ENCODE data around the gene TRAPPC5.

Gene TRAPPC5

DNA sequence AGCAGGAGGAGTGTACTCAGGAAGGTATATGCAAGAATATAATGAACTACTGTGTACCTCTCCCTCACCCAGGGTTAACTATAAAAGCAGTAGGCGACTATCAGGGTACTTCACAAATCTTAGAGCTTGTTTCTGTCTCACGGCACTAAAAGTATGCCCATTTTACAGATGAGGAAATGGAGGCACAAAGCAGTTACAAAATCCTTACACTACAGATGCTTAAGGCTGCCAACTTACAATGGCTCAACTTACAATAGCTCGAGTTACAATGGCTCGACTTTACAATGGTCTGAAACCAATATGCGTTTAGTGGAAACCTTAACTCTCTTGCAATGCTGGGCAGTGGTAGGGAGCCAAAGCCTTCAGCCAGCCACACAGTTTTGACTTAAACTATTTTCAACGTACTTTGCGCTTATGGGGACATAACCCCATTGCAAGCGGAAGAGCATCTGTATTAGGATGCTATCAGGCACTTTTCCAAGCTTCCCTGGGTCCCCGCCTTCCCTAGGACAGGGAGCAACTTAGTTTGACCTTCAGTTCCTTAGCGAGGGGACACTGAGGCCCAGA, 17.2 kb downstream of the TRAPPC5 start:
- peaks cover 50% of the 10 kb centered on the region for H3K27me3 ChIP-seq (replicated peaks; ENCODE audit: control insufficient read depth, insufficient read depth, low read length)

DNA sequence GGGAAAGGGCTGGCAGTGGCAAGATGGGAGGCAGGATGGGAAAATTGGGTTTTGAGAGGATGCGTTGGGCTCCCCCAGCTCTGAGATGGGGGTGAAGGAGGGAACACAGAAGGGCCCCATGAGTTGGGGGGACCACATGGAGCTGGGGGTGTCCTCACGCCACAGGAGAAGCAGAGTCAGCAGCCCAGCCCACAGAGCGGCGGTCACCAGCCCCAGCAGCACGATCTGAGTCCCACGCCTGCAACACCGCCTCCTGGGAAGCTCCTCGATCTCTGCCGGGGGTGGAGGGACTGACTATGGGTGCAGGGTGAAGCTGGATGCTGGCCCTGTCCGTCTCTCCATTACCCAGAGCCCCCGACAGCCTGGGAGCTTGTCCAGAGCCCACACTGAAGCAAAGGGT, 17.9 kb downstream of the TRAPPC5 start:
- Histone ChIP-seq H3K4me3 (ENCODE audit: low read length) (no peak overlapping the region), H3K9me3 (ENCODE audit: control insufficient read depth, low read length) (no peaks in the 10 kb centered on the region), H3K36me3 (ENCODE audit: control insufficient read depth, insufficient read depth, low read length, severe bottlenecking) (no peaks in the 10 kb centered on the region), H3K27me3 (replicated peaks; ENCODE audit: control insufficient read depth, insufficient read depth, low read length) (peaks cover 54% of the 10 kb centered on the region), H3K4me1 (ENCODE audit: control insufficient read depth, insufficient read depth, low read length) (no peaks in the 10 kb centered on the region), H3K9ac (ENCODE audit: low read length) (no peak overlapping the region)
- no peak for DNase-seq (ENCODE audit: low read depth)

More for the DNA sequence above, 17.2 kb downstream of the TRAPPC5 start:
- H3K9ac ChIP-seq (ENCODE audit: low read length), result no peak overlapping the region
- DNase-seq (ENCODE audit: low read depth), result no peak
- no peaks in the 10 kb centered on the region for H3K4me1 ChIP-seq (ENCODE audit: control insufficient read depth, insufficient read depth, low read length)
- no peaks in the 10 kb centered on the region for H3K36me3 ChIP-seq (ENCODE audit: control insufficient read depth, insufficient read depth, low read length, severe bottlenecking)
- H3K4me3 ChIP-seq (ENCODE audit: low read length), result no peak overlapping the region
- H3K9me3 ChIP-seq (ENCODE audit: control insufficient read depth, low read length), result no peaks in the 10 kb centered on the region

DNA sequence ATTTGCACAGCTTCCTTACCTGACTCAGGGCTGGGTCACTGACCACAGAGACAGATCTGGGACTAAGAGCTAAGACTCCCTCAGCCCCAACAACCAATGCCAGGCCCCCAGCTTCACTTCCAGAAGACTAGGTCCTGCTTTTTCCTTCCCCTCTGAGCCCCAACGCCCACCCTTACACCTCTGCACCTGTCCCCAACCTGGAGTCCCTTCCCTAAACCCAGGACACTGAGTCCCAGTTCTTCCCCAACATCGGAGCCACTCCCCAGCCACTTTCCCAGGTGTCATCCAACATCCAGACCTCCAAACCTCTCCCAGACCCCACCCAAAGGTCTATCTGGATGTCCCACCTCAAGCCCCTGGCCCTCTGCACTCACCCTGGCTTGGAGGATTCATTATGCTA, 18.4 kb downstream of the TRAPPC5 start:
- no peak for DNase-seq (ENCODE audit: low read depth)
- H3K9me3 ChIP-seq (ENCODE audit: control insufficient read depth, low read length), result no peaks in the 10 kb centered on the region
- no peaks in the 10 kb centered on the region for H3K36me3 ChIP-seq (ENCODE audit: control insufficient read depth, insufficient read depth, low read length, severe bottlenecking)
- no peak overlapping the region for H3K4me3 ChIP-seq (ENCODE audit: low read length)
- no peaks in the 10 kb centered on the region for H3K4me1 ChIP-seq (ENCODE audit: control insufficient read depth, insufficient read depth, low read length)
- H3K27me3 ChIP-seq (replicated peaks; ENCODE audit: control insufficient read depth, insufficient read depth, low read length), result peaks cover 54% of the 10 kb centered on the region
- H3K9ac ChIP-seq (ENCODE audit: low read length), result no peak overlapping the region

DNA sequence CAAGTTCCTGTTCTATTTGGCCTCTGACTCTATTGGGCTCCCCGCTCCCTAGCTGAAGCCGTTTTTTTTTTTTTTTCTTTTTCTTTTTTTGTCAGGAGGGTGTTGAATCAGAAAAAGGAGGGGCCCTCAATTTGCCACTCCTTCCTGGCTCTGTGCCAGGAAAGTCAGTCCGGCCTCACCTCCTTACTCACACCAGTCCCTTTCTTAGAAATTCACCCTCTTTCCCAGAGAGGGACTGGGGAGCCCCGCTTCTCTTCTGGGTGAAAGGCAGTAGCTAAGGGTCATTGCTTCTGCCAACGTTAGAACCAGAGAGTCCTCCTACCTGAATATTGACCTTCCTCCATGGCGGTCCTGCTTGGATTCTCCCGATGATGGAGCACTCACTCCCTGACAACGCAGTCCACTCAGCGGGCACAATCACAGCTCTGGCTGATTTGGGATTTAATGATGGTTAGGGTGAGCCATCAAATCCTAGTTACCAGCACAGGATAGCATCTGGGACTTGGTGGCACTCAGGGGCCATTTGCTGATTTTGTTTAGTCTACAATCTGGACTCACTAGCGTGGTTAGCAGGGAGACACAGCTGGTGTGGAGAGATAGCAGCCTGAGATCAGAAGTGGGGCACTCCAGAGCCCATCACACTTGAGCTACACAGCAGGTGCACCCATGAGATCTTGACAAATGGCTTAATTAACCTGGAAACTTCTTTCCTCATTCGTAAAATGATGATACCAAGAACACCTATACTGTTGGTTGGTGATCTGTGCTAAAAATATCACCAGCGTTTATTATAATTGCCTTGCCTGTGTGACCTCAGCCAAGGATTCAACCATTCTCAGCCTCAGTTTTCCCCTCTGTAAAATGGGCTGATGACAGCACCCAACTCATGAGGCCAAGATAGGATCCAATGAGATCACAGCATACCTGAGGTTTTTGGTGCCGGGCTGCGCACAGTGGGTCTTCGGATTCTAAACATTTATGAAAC, 19.1 kb downstream of the TRAPPC5 start:
- H3K4me1 ChIP-seq (ENCODE audit: control insufficient read depth, insufficient read depth, low read length), result no peaks in the 10 kb centered on the region
- no peak for DNase-seq (ENCODE audit: low read depth)

DNA sequence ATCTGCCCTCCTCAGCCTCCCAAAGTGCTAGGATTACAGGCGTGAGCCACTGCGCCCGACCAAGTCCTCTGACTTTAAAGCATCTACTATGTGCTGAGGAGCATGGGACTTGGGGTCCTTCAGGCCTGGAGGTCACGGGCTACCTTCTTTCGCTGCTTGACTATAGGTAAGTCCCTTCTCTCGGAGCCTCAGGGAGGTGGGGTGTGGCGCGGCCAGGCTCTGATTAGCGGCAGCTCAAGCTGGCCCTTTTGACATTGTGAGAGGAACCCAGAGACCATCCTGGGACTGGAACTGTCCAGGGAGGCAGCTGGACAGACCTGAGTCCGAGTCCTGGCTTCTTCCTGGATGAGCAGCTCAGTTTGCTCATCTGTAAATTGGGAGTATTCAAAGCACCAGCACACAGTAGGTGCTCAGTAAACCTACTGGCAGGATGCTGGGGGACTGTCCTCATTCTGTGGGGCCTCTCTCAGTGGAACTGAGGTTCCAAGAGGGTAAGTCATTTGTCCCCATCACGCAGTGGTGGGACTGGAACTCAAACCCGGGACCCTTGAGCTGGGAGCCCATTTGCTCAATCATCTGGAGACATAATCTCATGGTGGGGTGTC, 20.5 kb downstream of the TRAPPC5 start:
- Histone ChIP-seq H3K9me3 (ENCODE audit: control insufficient read depth, low read length) (no peaks in the 10 kb centered on the region), H3K9ac (ENCODE audit: low read length) (no peak overlapping the region), H3K27me3 (replicated peaks; ENCODE audit: control insufficient read depth, insufficient read depth, low read length) (peaks cover 53% of the 10 kb centered on the region), H3K4me1 (ENCODE audit: control insufficient read depth, insufficient read depth, low read length) (no peaks in the 10 kb centered on the region), H3K36me3 (ENCODE audit: control insufficient read depth, insufficient read depth, low read length, severe bottlenecking) (no peaks in the 10 kb centered on the region), H3K4me3 (ENCODE audit: low read length) (no peak overlapping the region)
- DNase-seq (ENCODE audit: low read depth), result no peak

More for the DNA sequence above, 19.1 kb downstream of the TRAPPC5 start:
- no peaks in the 10 kb centered on the region for H3K9me3 ChIP-seq (ENCODE audit: control insufficient read depth, low read length)
- no peak overlapping the region for H3K9ac ChIP-seq (ENCODE audit: low read length)
- H3K27me3 ChIP-seq (replicated peaks; ENCODE audit: control insufficient read depth, insufficient read depth, low read length), result peaks cover 53% of the 10 kb centered on the region
- no peaks in the 10 kb centered on the region for H3K36me3 ChIP-seq (ENCODE audit: control insufficient read depth, insufficient read depth, low read length, severe bottlenecking)
- H3K4me3 ChIP-seq (ENCODE audit: low read length), result no peak overlapping the region

DNA sequence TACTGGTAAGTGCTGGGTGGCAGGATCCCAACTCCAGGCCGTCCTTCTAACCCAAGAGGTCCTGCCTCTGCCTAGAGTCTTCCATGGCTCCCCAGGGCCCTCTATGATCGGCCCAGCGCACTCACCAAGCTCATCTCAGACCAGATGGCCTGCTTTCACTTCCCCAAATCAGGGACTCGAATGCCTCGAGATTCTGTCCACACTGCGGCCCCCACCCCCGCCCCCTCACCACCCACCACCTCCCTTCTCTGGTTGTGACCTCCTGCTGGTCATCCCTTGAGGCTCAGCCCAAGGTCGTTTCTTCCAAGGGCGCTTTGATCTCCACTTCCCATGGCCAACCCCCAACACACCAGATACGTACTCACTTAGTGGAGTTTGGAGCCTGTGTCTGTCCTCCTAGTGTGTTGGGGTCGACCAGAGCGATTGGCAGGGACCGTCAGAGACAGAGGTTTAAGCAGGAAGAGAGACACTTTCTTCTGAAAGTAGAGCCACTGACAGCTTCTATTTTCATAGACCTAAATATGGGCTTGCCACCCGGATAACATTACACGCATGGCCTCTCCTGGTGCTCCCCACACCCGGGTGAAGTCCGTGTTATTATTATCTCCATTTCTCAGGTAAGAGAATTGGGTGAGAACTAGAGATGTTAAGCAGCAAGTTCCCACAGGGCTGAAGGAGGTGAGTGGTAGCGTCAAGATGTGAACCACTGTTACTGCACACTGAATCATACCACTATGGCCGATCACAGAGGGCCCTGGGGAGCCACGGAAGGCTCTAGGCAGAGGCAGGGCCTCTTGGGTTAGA, 21.2 kb downstream of the TRAPPC5 start, which contains the start of gene FCER2:
Gene FCER2 (minus strand): TSS at position 478 of the 804 bp plus-strand sequence. CDS start 2,371 bp downstream, outside the sequence.
- Histone ChIP-seq H3K27me3 (replicated peaks; ENCODE audit: control insufficient read depth, insufficient read depth, low read length) (peaks cover 54% of the 10 kb centered on the region), H3K4me3 (ENCODE audit: low read length) (no peak within 1 kb of the TSS), H3K36me3 (ENCODE audit: control insufficient read depth, insufficient read depth, low read length, severe bottlenecking) (no peaks in the 10 kb centered on the region), H3K9me3 (ENCODE audit: control insufficient read depth, low read length) (no peaks in the 10 kb centered on the region), H3K9ac (ENCODE audit: low read length) (no peak within 1 kb of the TSS), H3K4me1 (ENCODE audit: control insufficient read depth, insufficient read depth, low read length) (no peaks in the 10 kb centered on the region)
- DNase-seq (ENCODE audit: low read depth), result no peak

DNA sequence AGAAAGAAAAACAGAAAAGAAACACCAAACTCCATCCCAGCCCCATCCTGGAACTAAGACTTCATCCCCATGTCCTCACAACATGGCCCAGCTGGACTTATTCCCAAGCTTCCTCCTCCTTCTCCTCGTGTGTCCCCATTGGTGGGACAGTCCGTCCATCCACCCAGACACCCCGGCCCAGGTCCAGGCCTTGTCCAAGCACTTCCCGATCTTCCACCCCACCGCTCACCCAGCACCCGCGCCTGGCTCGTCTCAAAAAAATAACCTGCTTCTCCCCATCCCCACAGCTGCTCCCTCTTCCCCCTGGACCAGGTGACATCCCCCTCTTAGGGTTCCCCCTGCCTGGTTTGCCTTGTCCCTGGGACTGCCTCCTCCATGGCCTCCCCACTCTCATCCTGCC, 22.7 kb downstream of the TRAPPC5 start:
- H3K4me1 ChIP-seq (ENCODE audit: control insufficient read depth, insufficient read depth, low read length), result no peaks in the 10 kb centered on the region
- no peak overlapping the region for H3K9ac ChIP-seq (ENCODE audit: low read length)
- H3K27me3 ChIP-seq (replicated peaks; ENCODE audit: control insufficient read depth, insufficient read depth, low read length), result peaks cover 46% of the 10 kb centered on the region
- DNase-seq (ENCODE audit: low read depth), result no peak
- H3K9me3 ChIP-seq (ENCODE audit: control insufficient read depth, low read length), result no peaks in the 10 kb centered on the region
- no peak overlapping the region for H3K4me3 ChIP-seq (ENCODE audit: low read length)
- H3K36me3 ChIP-seq (ENCODE audit: control insufficient read depth, insufficient read depth, low read length, severe bottlenecking), result no peaks in the 10 kb centered on the region

DNA sequence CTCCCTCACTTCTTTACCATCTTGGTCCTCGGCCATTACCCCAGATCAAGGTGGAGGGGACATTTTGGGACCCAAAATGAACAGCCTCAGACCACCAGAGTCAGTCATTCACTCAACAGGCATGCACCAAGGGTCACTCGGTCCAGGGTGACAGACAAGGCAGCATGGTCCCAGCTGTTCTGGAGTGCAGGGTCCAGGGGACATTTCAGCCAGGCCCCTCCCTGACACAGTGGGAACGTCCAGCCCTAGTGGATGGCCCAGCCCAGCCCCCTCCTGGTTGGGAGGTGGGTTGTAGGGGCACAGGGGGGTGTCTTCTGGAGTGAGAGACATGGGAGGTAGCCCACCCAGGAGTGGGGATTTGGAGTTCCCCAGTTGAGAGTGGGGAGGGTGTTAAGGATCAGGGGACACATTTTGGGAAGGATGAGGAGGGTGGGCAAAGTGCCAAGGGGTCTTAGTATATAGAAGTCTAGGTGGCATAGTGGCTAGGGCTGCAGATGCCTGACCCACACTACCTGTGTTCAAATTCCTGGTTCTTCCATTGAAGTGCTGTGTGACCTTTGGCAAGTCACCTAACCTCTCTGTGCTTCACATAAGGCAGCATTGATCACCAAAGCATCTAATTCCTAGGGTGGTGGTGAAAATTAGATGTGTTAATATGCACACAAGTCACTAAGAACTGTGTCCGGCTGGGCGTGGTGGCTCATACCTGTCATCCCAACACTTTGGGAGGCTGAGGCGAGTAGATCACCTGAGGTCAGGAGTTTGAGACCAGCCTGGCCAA, 23.8 kb downstream of the TRAPPC5 start:
- DNase-seq (ENCODE audit: low read depth), result no peak
- Histone ChIP-seq H3K9me3 (ENCODE audit: control insufficient read depth, low read length) (no peaks in the 10 kb centered on the region), H3K27me3 (replicated peaks; ENCODE audit: control insufficient read depth, insufficient read depth, low read length) (peaks cover 36% of the 10 kb centered on the region), H3K4me3 (ENCODE audit: low read length) (no peak overlapping the region), H3K36me3 (ENCODE audit: control insufficient read depth, insufficient read depth, low read length, severe bottlenecking) (no peaks in the 10 kb centered on the region), H3K9ac (ENCODE audit: low read length) (no peak overlapping the region), H3K4me1 (ENCODE audit: control insufficient read depth, insufficient read depth, low read length) (no peaks in the 10 kb centered on the region)

DNA sequence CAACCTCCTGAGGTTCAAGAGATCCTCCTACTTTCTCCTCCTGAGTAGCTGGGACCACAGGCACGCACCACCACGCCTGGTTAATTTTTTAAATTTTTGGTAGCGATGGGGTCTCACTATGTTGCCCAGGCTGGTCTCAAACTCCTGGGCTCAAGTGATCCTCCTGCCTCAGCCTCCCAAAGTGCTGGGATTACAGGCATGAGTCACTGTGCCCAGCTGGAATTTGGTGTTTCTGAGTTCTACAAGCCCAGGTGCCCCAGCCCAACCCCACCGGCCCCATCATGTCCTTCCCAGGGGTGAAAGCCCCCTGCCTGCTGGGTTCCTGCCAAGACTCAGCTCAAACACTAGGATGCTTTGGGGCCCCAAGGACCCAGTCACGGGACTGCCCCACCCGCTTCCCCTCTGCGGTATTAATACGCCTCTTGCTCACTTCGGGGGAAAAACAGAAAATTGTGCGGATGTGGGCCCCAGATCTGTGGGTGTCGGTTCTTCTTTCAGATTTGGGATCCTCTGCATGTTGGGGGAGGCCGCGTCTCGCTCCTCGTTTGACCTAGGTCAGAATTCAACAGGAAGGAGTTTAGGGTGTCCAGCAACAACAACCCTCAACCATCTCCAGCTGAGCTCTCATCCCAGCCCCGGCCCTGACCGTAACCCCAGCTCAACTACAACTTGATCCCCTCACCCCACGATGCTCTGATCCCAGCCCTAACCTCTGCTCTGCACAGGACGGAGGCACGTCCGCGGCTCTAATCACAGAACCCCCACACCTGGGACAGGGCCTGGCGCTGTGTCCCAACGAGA, 25.0 kb downstream of the TRAPPC5 start:
- H3K4me1 ChIP-seq (ENCODE audit: control insufficient read depth, insufficient read depth, low read length), result no peaks in the 10 kb centered on the region
- no peaks in the 10 kb centered on the region for H3K36me3 ChIP-seq (ENCODE audit: control insufficient read depth, insufficient read depth, low read length, severe bottlenecking)
- H3K4me3 ChIP-seq (ENCODE audit: low read length), result no peak overlapping the region
- DNase-seq (ENCODE audit: low read depth), result no peak
- no peaks in the 10 kb centered on the region for H3K9me3 ChIP-seq (ENCODE audit: control insufficient read depth, low read length)
- H3K9ac ChIP-seq (ENCODE audit: low read length), result no peak overlapping the region
- peaks cover 40% of the 10 kb centered on the region for H3K27me3 ChIP-seq (replicated peaks; ENCODE audit: control insufficient read depth, insufficient read depth, low read length)
